HFFc6 (cell line): Measurements from ENCODE around the gene RAB3IP. TPM values are rescaled to one million over a fixed set of nuclear protein-coding genes. Genes with fewer than 3 reads are reported as not detected.

ENCODE experiments used
- DNase-seq: peaks from one replicate; pipeline ENCODE4 v3.0.0-alpha.2; 2018
- H3K27ac Mint-ChIP-seq: 2 replicates; pipeline ENCODE4 v1.8.0; 2020; ENCODE audit warnings: mild to moderate bottlenecking, mixed read lengths
- H3K27me3 Mint-ChIP-seq: 2 replicates; pipeline ENCODE4 v1.8.0; 2021; ENCODE audit warnings: mild to moderate bottlenecking, moderate library complexity, mixed read lengths; ENCODE audit not compliant: insufficient read depth
- H3K36me3 Mint-ChIP-seq: 2 replicates; pipeline ENCODE4 v1.8.0; 2021; ENCODE audit warnings: low read depth, mixed read lengths
- H3K4me1 Mint-ChIP-seq: 2 replicates; pipeline ENCODE4 v1.8.0; 2020; ENCODE audit warnings: low read depth, mixed read lengths
- H3K4me3 Mint-ChIP-seq: 2 replicates; pipeline ENCODE4 v1.8.0; 2020; ENCODE audit warnings: mild to moderate bottlenecking, moderate library complexity, mixed read lengths
- H3K9me3 Mint-ChIP-seq: 2 replicates; pipeline ENCODE4 v1.8.0; 2020; ENCODE audit warnings: mild to moderate bottlenecking, mixed read lengths
- total RNA-seq, 6 experiments: library from RNA; stranded (reverse); fragmentation: NEBNext Ultra II Directional; extraction: Animal tissue kit (Norgen Biotek cat#: 25700); gene quantifications; 2 replicates in 1 of 6; 3 replicates in 5 of 6; pipeline ENCODE4 v1.2.3, GENCODE V29; 2021
- TF ChIP-seq, protein P1 (sequence below): fragments of 200-600 bp; sonication (generic); IDR thresholded peaks from 2 replicates; pipeline ENCODE4 v1.5.0; 2021; ENCODE audit warnings: antibody characterized with exemption, mild to moderate bottlenecking

The RAB3IP gene
- total RNA-seq, 6 experiments from 2014 or later = 1.3 to 2.3 (median 1.4) TPM

DNA sequence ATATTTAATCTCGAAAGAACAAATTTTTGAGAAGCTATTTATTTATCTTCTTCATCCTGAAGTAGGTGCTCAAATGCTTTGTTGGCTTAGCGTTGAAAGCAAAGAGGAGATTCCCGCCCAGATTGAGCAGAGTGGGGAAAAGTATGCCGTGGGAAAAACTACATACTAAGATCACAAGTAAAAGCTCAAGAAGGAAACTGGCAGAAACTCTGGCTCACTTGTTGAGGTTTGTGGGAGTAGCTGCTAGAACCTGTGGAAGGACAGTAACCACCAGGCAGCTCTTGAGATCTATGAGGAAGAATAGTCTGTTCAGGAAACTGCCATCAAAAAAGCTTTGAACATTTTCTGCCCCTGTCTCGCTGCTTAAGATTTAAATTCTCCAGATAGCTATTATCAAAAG lies 90.2 kb downstream of the RAB3IP start:
- H3K36me3 Mint-ChIP-seq = no peaks in the 10 kb centered on the region
- peaks cover 7% of the 10 kb centered on the region for H3K27me3 Mint-ChIP-seq
- DNase-seq = no peak
- no peak overlapping the region for H3K4me3 Mint-ChIP-seq
- no peak overlapping the region for H3K27ac Mint-ChIP-seq
- TF ChIP-seq, protein P1, sequence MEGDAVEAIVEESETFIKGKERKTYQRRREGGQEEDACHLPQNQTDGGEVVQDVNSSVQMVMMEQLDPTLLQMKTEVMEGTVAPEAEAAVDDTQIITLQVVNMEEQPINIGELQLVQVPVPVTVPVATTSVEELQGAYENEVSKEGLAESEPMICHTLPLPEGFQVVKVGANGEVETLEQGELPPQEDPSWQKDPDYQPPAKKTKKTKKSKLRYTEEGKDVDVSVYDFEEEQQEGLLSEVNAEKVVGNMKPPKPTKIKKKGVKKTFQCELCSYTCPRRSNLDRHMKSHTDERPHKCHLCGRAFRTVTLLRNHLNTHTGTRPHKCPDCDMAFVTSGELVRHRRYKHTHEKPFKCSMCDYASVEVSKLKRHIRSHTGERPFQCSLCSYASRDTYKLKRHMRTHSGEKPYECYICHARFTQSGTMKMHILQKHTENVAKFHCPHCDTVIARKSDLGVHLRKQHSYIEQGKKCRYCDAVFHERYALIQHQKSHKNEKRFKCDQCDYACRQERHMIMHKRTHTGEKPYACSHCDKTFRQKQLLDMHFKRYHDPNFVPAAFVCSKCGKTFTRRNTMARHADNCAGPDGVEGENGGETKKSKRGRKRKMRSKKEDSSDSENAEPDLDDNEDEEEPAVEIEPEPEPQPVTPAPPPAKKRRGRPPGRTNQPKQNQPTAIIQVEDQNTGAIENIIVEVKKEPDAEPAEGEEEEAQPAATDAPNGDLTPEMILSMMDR = no peak
- no peaks in the 10 kb centered on the region for H3K9me3 Mint-ChIP-seq
- H3K4me1 Mint-ChIP-seq = no peaks in the 10 kb centered on the region

DNA sequence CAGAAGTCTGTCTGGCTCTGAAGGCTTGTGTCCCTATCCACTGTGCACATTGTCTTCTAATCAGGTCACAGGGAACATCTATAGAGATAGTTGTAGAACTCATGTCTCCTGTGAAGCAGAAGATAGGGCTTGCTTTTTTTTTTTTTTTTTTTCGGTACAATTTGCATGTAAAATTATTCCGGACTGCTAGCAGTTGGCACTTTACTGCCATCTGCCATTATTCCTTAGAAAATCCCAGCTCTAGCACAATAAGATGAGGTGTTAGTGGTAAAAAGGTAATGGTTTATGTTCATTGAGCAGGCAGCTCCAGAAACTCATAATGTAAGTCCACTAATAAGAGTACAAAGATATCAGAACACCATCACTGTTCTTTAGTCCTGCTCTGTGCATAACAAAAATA lies 95.0 kb downstream of the RAB3IP start:
- Mint-ChIP-seq H3K4me3 (no peak overlapping the region), H3K9me3 (no peaks in the 10 kb centered on the region), H3K27me3 (peaks cover 12% of the 10 kb centered on the region), H3K4me1 (no peaks in the 10 kb centered on the region), H3K27ac (no peak overlapping the region), H3K36me3 (no peaks in the 10 kb centered on the region)
- no peak for DNase-seq
- TF ChIP-seq, protein P1 = no peak

DNA sequence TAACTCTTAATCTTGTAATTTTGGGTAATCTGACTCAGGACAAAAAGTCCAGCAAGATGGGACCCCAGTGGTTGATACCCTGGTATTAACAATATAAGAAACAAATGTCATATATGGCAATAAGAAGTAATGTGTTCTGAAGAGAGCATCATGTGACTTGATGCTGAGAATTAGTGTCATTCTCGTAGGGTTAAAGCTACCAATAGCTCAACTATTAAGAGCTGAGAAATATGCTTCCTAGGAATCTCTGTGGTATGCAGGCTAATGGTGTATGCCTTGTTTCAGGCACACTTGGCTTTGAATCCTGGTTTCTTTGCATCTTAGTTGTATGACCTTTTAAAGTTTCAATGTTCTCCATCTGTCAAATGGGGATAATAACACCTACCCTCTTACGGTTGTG lies 95.5 kb downstream of the RAB3IP start:
- no peak overlapping the region for H3K4me3 Mint-ChIP-seq
- H3K4me1 Mint-ChIP-seq = no peaks in the 10 kb centered on the region
- TF ChIP-seq, protein P1 = no peak
- no peak overlapping the region for H3K27ac Mint-ChIP-seq
- peaks cover 12% of the 10 kb centered on the region for H3K27me3 Mint-ChIP-seq
- no peak for DNase-seq
- H3K36me3 Mint-ChIP-seq = no peaks in the 10 kb centered on the region
- H3K9me3 Mint-ChIP-seq = no peaks in the 10 kb centered on the region

DNA sequence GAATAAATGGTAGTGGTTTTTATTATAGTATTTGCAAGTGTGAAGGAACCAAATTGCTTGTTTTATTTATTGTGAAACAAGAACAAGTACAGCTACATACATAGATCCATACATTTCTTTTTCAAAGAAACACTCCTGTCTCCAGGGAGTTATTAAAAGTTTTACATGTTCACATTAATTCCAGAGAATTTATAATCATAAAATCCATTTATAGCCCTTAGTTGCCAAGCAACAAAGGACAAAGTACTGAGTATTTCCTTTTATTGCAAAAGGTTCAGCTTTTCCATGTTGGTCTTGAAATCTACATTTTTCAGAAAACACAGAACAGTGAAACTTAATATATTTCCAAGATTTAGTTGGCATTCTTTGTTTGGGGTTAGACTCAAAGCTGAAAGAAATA lies 95.9 kb downstream of the RAB3IP start:
- Mint-ChIP-seq H3K9me3 (no peaks in the 10 kb centered on the region), H3K27me3 (peaks cover 12% of the 10 kb centered on the region), H3K4me1 (no peaks in the 10 kb centered on the region), H3K36me3 (no peaks in the 10 kb centered on the region), H3K27ac (no peak overlapping the region), H3K4me3 (no peak overlapping the region)
- TF ChIP-seq, protein P1 = no peak
- no peak for DNase-seq

DNA sequence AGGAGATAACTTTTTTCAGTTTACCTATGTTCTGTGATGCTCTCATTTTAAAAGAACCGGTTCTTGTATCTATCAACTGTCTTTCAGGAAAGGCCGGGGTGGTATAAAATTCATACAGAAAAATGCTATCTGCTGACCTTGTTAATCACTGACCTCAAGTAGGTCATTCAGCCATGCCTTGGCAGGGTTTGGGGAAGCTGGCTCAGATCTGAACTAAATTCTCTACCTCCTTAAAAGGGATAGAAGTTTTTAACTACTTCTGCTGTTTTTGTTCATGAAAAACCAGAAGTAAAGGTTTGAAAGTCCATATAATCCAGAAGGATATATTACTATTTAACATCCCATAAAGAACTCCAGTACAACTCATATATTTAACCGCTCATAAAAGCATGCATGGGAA lies 96.4 kb downstream of the RAB3IP start:
- Mint-ChIP-seq H3K9me3 (no peaks in the 10 kb centered on the region), H3K4me3 (no peak overlapping the region), H3K27ac (no peak overlapping the region), H3K27me3 (peaks cover 12% of the 10 kb centered on the region), H3K36me3 (no peaks in the 10 kb centered on the region), H3K4me1 (no peaks in the 10 kb centered on the region)
- DNase-seq = no peak
- TF ChIP-seq, protein P1 = no peak

DNA sequence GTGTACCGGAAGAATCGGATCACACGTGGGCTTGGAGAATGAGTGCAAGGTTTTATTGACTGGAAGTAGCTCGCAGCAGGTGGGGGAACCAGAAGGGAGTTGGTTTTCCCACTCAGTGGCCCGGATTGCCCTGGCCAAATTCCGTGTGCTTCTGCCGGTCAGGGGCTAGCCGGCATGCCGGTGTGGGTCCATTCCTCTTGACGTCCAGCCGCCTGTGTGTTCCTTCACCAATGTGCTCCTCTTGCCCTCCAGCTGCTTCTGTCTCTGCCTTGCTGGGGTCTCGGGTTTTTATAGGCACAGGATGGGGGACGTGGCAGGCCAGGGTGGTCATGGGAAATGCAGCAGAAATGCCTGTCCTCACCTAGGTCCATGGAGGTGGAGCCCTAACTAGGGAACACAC lies 97.4 kb downstream of the RAB3IP start:
- no peak for DNase-seq
- Mint-ChIP-seq H3K4me3 (no peak overlapping the region), H3K36me3 (no peaks in the 10 kb centered on the region), H3K27me3 (peaks cover 12% of the 10 kb centered on the region), H3K27ac (no peak overlapping the region), H3K9me3 (no peaks in the 10 kb centered on the region), H3K4me1 (no peaks in the 10 kb centered on the region)
- TF ChIP-seq, protein P1 = no peak
